HEK293 (cell line): ENCODE data around the gene CAPZB.

Experiments used
- CTCF ChIA-PET: fragments of 350-600 bp; formaldehyde crosslinking; extraction: SDS; loops from one replicate; lab custom pipeline; 2021; ENCODE audit warnings: antibody characterized with exemption; lab: Yijun Ruan, JAX
- POLR2A ChIA-PET: fragments of 300-600 bp; formaldehyde crosslinking; extraction: SDS; loops from one replicate; lab custom pipeline; 2020; ENCODE audit warnings: antibody characterized with exemption, inconsistent platforms; lab: Yijun Ruan, JAX
- H3K27ac ChIP-seq: fragments of 200-500 bp; sonication (Bioruptor generic); 2 replicates; pipeline ENCODE4 v1.5.1; 2014; ENCODE audit warnings: low read depth, low read length, control low read depth, inconsistent platforms; ENCODE audit errors: extremely low read depth
- H3K36me3 ChIP-seq, 2 experiments: fragments of 200-500 bp in 1 of 2; sonication (Bioruptor generic) in 1 of 2; 1 replicate in 1 of 2; 2 replicates in 1 of 2; pipeline ENCODE4 v1.5.1; 2014 to 2017; ENCODE audit warnings: inconsistent platforms in 2 of 2, low read length in 2 of 2; ENCODE audit not compliant: control insufficient read depth in 2 of 2, insufficient read depth in 1 of 2
- H3K4me1 ChIP-seq: fragments of 200-500 bp; sonication (Bioruptor generic); 2 replicates; pipeline ENCODE4 v1.5.1; 2014; ENCODE audit warnings: mild to moderate bottlenecking, low read length, inconsistent platforms; ENCODE audit not compliant: control insufficient read depth, insufficient read depth
- H3K4me3 ChIP-seq: 2 replicates; pipeline ENCODE4 v1.5.1; 2011; ENCODE audit warnings: low read depth, mild to moderate bottlenecking, control low read depth, low read length, moderate library complexity
- H3K9me3 ChIP-seq: fragments of 200-500 bp; sonication (Bioruptor generic); 2 replicates; pipeline ENCODE4 v1.5.1; 2014; ENCODE audit warnings: low read depth, low read length, inconsistent platforms; ENCODE audit not compliant: control insufficient read depth, insufficient read depth
- GLIS2 ChIP-seq: fragments of 450-650 bp; formaldehyde crosslinking; IDR thresholded peaks from 2 replicates; pipeline ENCODE4 v1.5.1; 2016; ENCODE audit warnings: missing biosample characterization, missing genetic modification characterization
- PRDM6 ChIP-seq: fragments of 450-650 bp; formaldehyde crosslinking; IDR thresholded peaks from 2 replicates; pipeline ENCODE4 v1.5.1; 2017; ENCODE audit warnings: missing biosample characterization, missing genetic modification characterization
- RBAK ChIP-seq: fragments of 450-650 bp; formaldehyde crosslinking; IDR thresholded peaks from 2 replicates; pipeline ENCODE4 v1.5.1; 2016; ENCODE audit warnings: missing biosample characterization, missing genetic modification characterization
- REST ChIP-seq: fragments of 450-650 bp; formaldehyde crosslinking; IDR thresholded peaks from 2 replicates; pipeline ENCODE4 v1.5.1; 2016; ENCODE audit warnings: missing biosample characterization, missing genetic modification characterization
- SCRT2 ChIP-seq: fragments of 450-650 bp; formaldehyde crosslinking; IDR thresholded peaks from 2 replicates; pipeline ENCODE4 v1.5.1; 2016; ENCODE audit warnings: missing biosample characterization, missing genetic modification characterization
- TSHZ1 ChIP-seq: fragments of 450-650 bp; formaldehyde crosslinking; IDR thresholded peaks from 2 replicates; pipeline ENCODE4 v1.5.1; 2016; ENCODE audit warnings: missing biosample characterization, missing genetic modification characterization, borderline replicate concordance
- ZNF169 ChIP-seq: fragments of 450-650 bp; formaldehyde crosslinking; IDR thresholded peaks from 2 replicates; pipeline ENCODE4 v1.5.1; 2016; ENCODE audit warnings: missing biosample characterization, missing genetic modification characterization
- ZNF18 ChIP-seq: fragments of 450-650 bp; formaldehyde crosslinking; IDR thresholded peaks from 2 replicates; pipeline ENCODE4 v1.5.1; 2016; ENCODE audit warnings: missing biosample characterization, missing genetic modification characterization
- ZNF19 ChIP-seq: fragments of 450-650 bp; formaldehyde crosslinking; IDR thresholded peaks from 2 replicates; pipeline ENCODE4; 2016; ENCODE audit warnings: missing biosample characterization, missing genetic modification characterization, low read depth
- ZNF214 ChIP-seq: fragments of 450-650 bp; formaldehyde crosslinking; IDR thresholded peaks from 2 replicates; pipeline ENCODE4 v1.5.1; 2017; ENCODE audit warnings: missing biosample characterization, mild to moderate bottlenecking, missing genetic modification characterization, borderline replicate concordance
- ZNF335 ChIP-seq: fragments of 450-650 bp; formaldehyde crosslinking; conservative IDR thresholded peaks from 2 replicates; pipeline ENCODE4 v1.5.1; 2016; ENCODE audit warnings: missing biosample characterization, missing genetic modification characterization
- ZNF366 ChIP-seq: fragments of 450-650 bp; formaldehyde crosslinking; conservative IDR thresholded peaks from 2 replicates; pipeline ENCODE4 v1.5.1; 2016; ENCODE audit warnings: missing biosample characterization, missing genetic modification characterization
- ZNF449 ChIP-seq: fragments of 450-650 bp; formaldehyde crosslinking; IDR thresholded peaks from 2 replicates; pipeline ENCODE4 v1.5.1; 2017; ENCODE audit warnings: missing biosample characterization, mild to moderate bottlenecking, missing genetic modification characterization, moderate library complexity
- ZNF510 ChIP-seq: fragments of 450-650 bp; formaldehyde crosslinking; IDR thresholded peaks from 2 replicates; pipeline ENCODE4 v1.5.1; 2018; ENCODE audit warnings: mild to moderate bottlenecking, missing genetic modification characterization, missing biosample characterization; ENCODE audit not compliant: insufficient replicate concordance
- ZNF677 ChIP-seq: fragments of 450-650 bp; IDR thresholded peaks from 2 replicates; pipeline ENCODE4 v1.5.0; 2018; ENCODE audit warnings: missing biosample characterization, mild to moderate bottlenecking, missing genetic modification characterization, moderate library complexity
- ZNF76 ChIP-seq: fragments of 450-650 bp; formaldehyde crosslinking; IDR thresholded peaks from 2 replicates; pipeline ENCODE4; 2016; ENCODE audit warnings: low read depth, missing biosample characterization, missing genetic modification characterization, borderline replicate concordance
- ZNF768 ChIP-seq: fragments of 450-650 bp; formaldehyde crosslinking; IDR thresholded peaks from 2 replicates; pipeline ENCODE4 v1.5.1; 2018; ENCODE audit warnings: missing biosample characterization, mild to moderate bottlenecking, missing genetic modification characterization

Gene CAPZB

GRCh38 chr1:19461220-19461554 is 24.2 kb downstream of the CAPZB start:
- no peak for TF ChIP-seq ZNF214 (tag by site-specific recombination)
- no peak for TF ChIP-seq PRDM6 (tag by site-specific recombination)
- no peak for TF ChIP-seq ZNF677 (tag by site-specific recombination)
- no peak for TF ChIP-seq ZNF510 (tag by site-specific recombination)
- TF ChIP-seq ZNF169 (tag by site-specific recombination): no peak
- no peak for TF ChIP-seq ZNF335 (tag by site-specific recombination)
- TF ChIP-seq ZNF768 (tag by site-specific recombination): no peak
- ChIA-PET POLR2A (no interaction called here), CTCF (interaction anchor here (0.6 kb wide), 1 partner anchor 88 kb away, joined by 3 read pairs; no protein-coding TSS in a partner anchor)
- Histone ChIP-seq H3K36me3 (no peaks in the 10 kb centered on the region), H3K4me3 (no peak overlapping the region), H3K4me1 (peaks cover 9% of the 10 kb centered on the region), H3K27ac (no peak overlapping the region), H3K9me3 (no peaks in the 10 kb centered on the region)

GRCh38 chr1:19460535-19461219 is 24.7 kb downstream of the CAPZB start:
- no peaks in the 10 kb centered on the region for H3K36me3 ChIP-seq
- H3K4me1 ChIP-seq: peaks cover 9% of the 10 kb centered on the region
- TF ChIP-seq GLIS2: no peak
- no peak for TF ChIP-seq RBAK
- no peak for TF ChIP-seq ZNF19 (tag by site-specific recombination)
- TF ChIP-seq ZNF449 (tag by site-specific recombination): no peak
- 0 out of 2 replicates have a peak, but pooled peaks have one; percentile 4 for TF ChIP-seq ZNF18
- H3K9me3 ChIP-seq: no peaks in the 10 kb centered on the region
- ChIA-PET POLR2A (no interaction called here), CTCF (interaction anchor here (0.6 kb wide), 1 partner anchor 89 kb away, joined by 3 read pairs; no protein-coding TSS in a partner anchor)
- no peak overlapping the region for H3K4me3 ChIP-seq
- H3K27ac ChIP-seq: no peak overlapping the region

GRCh38 chr1:19458815-19459417 is 26.4 kb downstream of the CAPZB start:
- Histone ChIP-seq H3K36me3 (no peaks in the 10 kb centered on the region), H3K4me1 (peaks cover 9% of the 10 kb centered on the region; the same call in 1 of the 2 replicates), H3K9me3 (no peaks in the 10 kb centered on the region), H3K27ac (no peak overlapping the region), H3K4me3 (no peak overlapping the region)
- no peak for TF ChIP-seq TSHZ1 (tag by site-specific recombination)
- TF ChIP-seq SCRT2 (tag by site-specific recombination): peak; percentile 52
- TF ChIP-seq ZNF366 (tag by site-specific recombination): no peak
- no peak for TF ChIP-seq ZNF76 (tag by site-specific recombination)
- no peak for TF ChIP-seq REST (tag by site-specific recombination)
- ChIA-PET CTCF (no interaction called here), POLR2A (no interaction called here)
